ENCODE data around the gene ZC3HAV1L.
"Not testable (repeated sequence)": the region's sequence is repeated elsewhere in the genome, so short reads cannot be mapped to it uniquely, and the experiment has no call there.

- not testable (repeated sequence) for TF ChIP-seq POLR2AphosphoS5 (IDR thresholded peaks at IDR 0.05; ENCODE audit: low read depth, low read length); CTCF (IDR thresholded peaks at IDR 0.05); SIN3A (IDR thresholded peaks at IDR 0.05; ENCODE audit: borderline replicate concordance, insufficient read depth, low read depth, low read length); TCF7L2 (IDR thresholded peaks at IDR 0.05; ENCODE audit: low read depth, low read length)
- TF ChIP-seq, protein P1, sequence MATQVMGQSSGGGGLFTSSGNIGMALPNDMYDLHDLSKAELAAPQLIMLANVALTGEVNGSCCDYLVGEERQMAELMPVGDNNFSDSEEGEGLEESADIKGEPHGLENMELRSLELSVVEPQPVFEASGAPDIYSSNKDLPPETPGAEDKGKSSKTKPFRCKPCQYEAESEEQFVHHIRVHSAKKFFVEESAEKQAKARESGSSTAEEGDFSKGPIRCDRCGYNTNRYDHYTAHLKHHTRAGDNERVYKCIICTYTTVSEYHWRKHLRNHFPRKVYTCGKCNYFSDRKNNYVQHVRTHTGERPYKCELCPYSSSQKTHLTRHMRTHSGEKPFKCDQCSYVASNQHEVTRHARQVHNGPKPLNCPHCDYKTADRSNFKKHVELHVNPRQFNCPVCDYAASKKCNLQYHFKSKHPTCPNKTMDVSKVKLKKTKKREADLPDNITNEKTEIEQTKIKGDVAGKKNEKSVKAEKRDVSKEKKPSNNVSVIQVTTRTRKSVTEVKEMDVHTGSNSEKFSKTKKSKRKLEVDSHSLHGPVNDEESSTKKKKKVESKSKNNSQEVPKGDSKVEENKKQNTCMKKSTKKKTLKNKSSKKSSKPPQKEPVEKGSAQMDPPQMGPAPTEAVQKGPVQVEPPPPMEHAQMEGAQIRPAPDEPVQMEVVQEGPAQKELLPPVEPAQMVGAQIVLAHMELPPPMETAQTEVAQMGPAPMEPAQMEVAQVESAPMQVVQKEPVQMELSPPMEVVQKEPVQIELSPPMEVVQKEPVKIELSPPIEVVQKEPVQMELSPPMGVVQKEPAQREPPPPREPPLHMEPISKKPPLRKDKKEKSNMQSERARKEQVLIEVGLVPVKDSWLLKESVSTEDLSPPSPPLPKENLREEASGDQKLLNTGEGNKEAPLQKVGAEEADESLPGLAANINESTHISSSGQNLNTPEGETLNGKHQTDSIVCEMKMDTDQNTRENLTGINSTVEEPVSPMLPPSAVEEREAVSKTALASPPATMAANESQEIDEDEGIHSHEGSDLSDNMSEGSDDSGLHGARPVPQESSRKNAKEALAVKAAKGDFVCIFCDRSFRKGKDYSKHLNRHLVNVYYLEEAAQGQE (IDR thresholded peaks at IDR 0.05; ENCODE audit: insufficient read depth in 1 of 2, low read depth in 2 of 2, low read length in 1 of 2): not testable (repeated sequence)
Observed at GRCh38 chr7:139077706-139078105, 41.9 kb upstream of the ZC3HAV1L start.
